Esophagus muscularis mucosa (tissue), 4 donors: Measurements from ENCODE around the gene MTAP. TPM values are rescaled to one million over a fixed set of nuclear protein-coding genes. Genes with fewer than 3 reads are reported as not detected.

ENCODE experiments used
- DNase-seq: peaks from one replicate; pipeline ENCODE4 v3.0.0-alpha.2; 2017; ENCODE audit errors: extremely low spot score
- H3K27ac ChIP-seq, 4 donors: fragments of 200-600 bp; sonication (generic); replicated peaks in 1 of 4; 1 replicate in 3 of 4; 2 replicates in 1 of 4; pipeline ENCODE4 v1.5.1; 2016 to 2019; ENCODE audit warnings: mild to moderate bottlenecking in 1 of 4
- H3K27me3 ChIP-seq, 4 donors: fragments of 200-600 bp; sonication (generic); one replicate each; pipeline versions ENCODE4 v1.5.1 to v1.6.0; 2016 to 2019
- H3K36me3 ChIP-seq, 4 donors: fragments of 200-600 bp; sonication (generic); one replicate each; pipeline ENCODE4 v1.5.1; 2016 to 2019
- H3K4me1 ChIP-seq, 4 donors: fragments of 200-600 bp; sonication (generic); one replicate each; pipeline ENCODE4 v1.5.1; 2016 to 2019
- H3K4me3 ChIP-seq, 4 donors: fragments of 200-600 bp; sonication (generic); 1 replicate in 2 of 4; 2 replicates in 2 of 4; pipeline ENCODE4 v1.5.1; 2016 to 2019; ENCODE audit warnings: mild to moderate bottlenecking in 4 of 4, moderate library complexity in 1 of 4
- H3K9me3 ChIP-seq, 4 donors: fragments of 200-600 bp; sonication (generic); 1 replicate in 3 of 4; 2 replicates in 1 of 4; pipeline ENCODE4 v1.5.1; 2016 to 2019
- CTCF ChIP-seq, 3 experiments: fragments of 200-600 bp in 2 of 3; fragments of 450-650 bp in 1 of 3; sonication (generic) in 2 of 3; IDR thresholded peaks; one replicate each; pipeline ENCODE4 v1.5.1; 2017 to 2019; ENCODE audit warnings: antibody characterized with exemption in 3 of 3, mild to moderate bottlenecking in 2 of 3, moderate library complexity in 1 of 3
- EP300 ChIP-seq: sonication (generic); formaldehyde crosslinking; IDR thresholded peaks from one replicate; pipeline ENCODE4 v1.6.1; 2017; ENCODE audit warnings: antibody characterized with exemption
- POLR2A ChIP-seq: fragments of 450-650 bp; IDR thresholded peaks from one replicate; pipeline ENCODE4 v1.6.1; 2017; ENCODE audit warnings: antibody characterized with exemption, moderate library complexity, mild to moderate bottlenecking, low read depth
- POLR2AphosphoS5 ChIP-seq, 2 donors: sonication (generic); formaldehyde crosslinking; IDR thresholded peaks; one replicate each; pipeline ENCODE4 v1.6.1; 2017; ENCODE audit warnings: antibody characterized with exemption in 2 of 2
- WGBS: methylation state at CpG from one replicate; pipeline ENCODE4 v1.1.5; 2018; 5-methylcytosine and 5-hydroxymethylcytosine counted together
- intact Hi-C: fragments of 100-400 bp; cut with DNase I; formaldehyde crosslinking; loops from one replicate; pipeline ENCODE4 v1.15.1; 2023
- total RNA-seq, 4 donors: library from RNA; depleted of rRNA; stranded (reverse); fragments of >200 nt; gene quantifications; one replicate each; pipeline versions ENCODE4 v1.1.0 to v1.2.1, GENCODE V29; 2016

MTAP gene
- total RNA-seq: 10 to 100 TPM; 18.1 to 26.0 (median 22.1) TPM

GRCh38 chr9:21802418-21803000 is at the start of gene MTAP:
TSS of gene MTAP (plus strand) at chr9:21802636. CDS start at chr9:21802749, 113 bp downstream.
- peaks cover 0 to 3% (median 0%) of the 10 kb centered on the region in 4 donors for H3K27me3 ChIP-seq
- H3K4me1 ChIP-seq: peaks cover 28 to 51% (median 49%) of the 10 kb centered on the region in 4 donors
- peaks cover 0 to 3% (median 0%) of the 10 kb centered on the region in 4 donors for H3K36me3 ChIP-seq
- under 1% methylated on average over 32 of the region's 48 CpGs for WGBS
- H3K9me3 ChIP-seq: no peaks in the 10 kb centered on the region
- TF ChIP-seq CTCF (IDR thresholded peaks at IDR 0.05) (no peak), POLR2A (peak; percentile 73), POLR2AphosphoS5 (IDR thresholded peaks at IDR 0.05) (peak; percentile 78 to 95), EP300 (no peak)
- peak within 1 kb of the TSS; percentile 81 to 96 (median 82) for H3K4me3 ChIP-seq
- intact Hi-C loops: no loop called here
- peak within 1 kb of the TSS; percentile 87 to 93 (median 90) for H3K27ac ChIP-seq
- peak; percentile 96 for DNase-seq

DNA sequence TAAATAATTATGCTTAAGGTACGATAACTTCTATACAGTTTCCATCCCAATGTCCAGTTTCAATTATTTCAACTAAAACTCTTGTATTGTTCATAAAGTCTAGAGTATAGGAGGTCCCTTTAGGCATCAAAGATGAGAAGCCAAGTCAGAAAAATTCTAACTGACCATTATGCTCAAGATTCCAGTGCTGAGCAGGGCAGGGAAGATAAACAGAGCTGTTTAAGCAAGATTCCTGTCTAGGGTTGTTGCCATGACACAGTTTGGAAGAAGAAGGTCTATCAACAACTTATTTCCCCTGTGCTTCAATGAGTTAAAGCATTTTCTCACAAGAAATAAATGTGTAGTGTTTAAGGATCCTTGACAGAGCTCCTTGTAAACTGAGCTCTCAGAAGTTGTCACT is 48.9 kb upstream of the MTAP start:
- Histone ChIP-seq H3K36me3 (no peaks in the 10 kb centered on the region), H3K9me3 (no peaks in the 10 kb centered on the region), H3K27me3 (no peaks in the 10 kb centered on the region), H3K4me1 (no peaks in the 10 kb centered on the region), H3K27ac (no peak overlapping the region), H3K4me3 (no peak overlapping the region)
- no peak for DNase-seq
- WGBS: 80% methylated on average over 1 of the region's 1 CpG
- TF ChIP-seq POLR2AphosphoS5 (IDR thresholded peaks at IDR 0.05): no peak
- no peak for TF ChIP-seq POLR2A
- TF ChIP-seq CTCF (IDR thresholded peaks at IDR 0.05): no peak
- TF ChIP-seq EP300: no peak
- intact Hi-C loops: no loop called here

DNA sequence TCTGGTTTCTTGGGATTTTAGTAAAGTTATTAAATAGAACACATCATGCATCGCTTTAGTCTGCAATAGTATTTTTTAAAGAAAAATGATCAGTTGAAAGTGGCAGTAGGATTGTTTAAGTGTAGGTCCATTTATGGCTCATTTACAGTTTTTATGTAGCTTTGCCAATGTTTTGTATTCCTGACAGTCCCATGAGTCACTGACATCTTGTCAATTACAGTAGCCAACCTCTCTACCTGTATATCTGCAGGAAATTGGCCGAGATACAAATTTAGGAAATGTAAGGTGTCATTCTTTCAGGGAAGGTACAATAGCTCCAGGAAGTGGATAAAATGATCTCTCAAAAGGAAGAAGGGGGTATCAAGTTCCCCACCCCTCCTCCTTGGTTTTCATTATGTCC is 47.7 kb upstream of the MTAP start:
- H3K27ac ChIP-seq: no peak overlapping the region
- no peaks in the 10 kb centered on the region for H3K27me3 ChIP-seq
- no peaks in the 10 kb centered on the region for H3K36me3 ChIP-seq
- no peak for DNase-seq
- no peaks in the 10 kb centered on the region for H3K4me1 ChIP-seq
- no peak for TF ChIP-seq EP300
- no peak for TF ChIP-seq CTCF (IDR thresholded peaks at IDR 0.05)
- TF ChIP-seq POLR2A: no peak
- no peak for TF ChIP-seq POLR2AphosphoS5 (IDR thresholded peaks at IDR 0.05)
- H3K9me3 ChIP-seq: no peaks in the 10 kb centered on the region
- 79% methylated on average over 2 of the region's 2 CpGs for WGBS
- H3K4me3 ChIP-seq: no peak overlapping the region
- intact Hi-C loops: no loop called here

GRCh38 chr9:21758540-21758939 is 43.9 kb upstream of the MTAP start:
- Histone ChIP-seq H3K27ac (no peak overlapping the region), H3K27me3 (no peaks in the 10 kb centered on the region), H3K4me1 (no peaks in the 10 kb centered on the region), H3K36me3 (no peaks in the 10 kb centered on the region), H3K4me3 (no peak overlapping the region), H3K9me3 (no peaks in the 10 kb centered on the region)
- 75% methylated on average over 1 of the region's 1 CpG for WGBS
- DNase-seq: no peak
- intact Hi-C loops: no loop called here
- TF ChIP-seq POLR2A: no peak

- Histone ChIP-seq H3K27me3 (no peaks in the 10 kb centered on the region), H3K4me3 (no peak overlapping the region), H3K27ac (no peak overlapping the region), H3K9me3 (no peaks in the 10 kb centered on the region), H3K36me3 (no peaks in the 10 kb centered on the region), H3K4me1 (no peaks in the 10 kb centered on the region)
- no peak for TF ChIP-seq EP300
- TF ChIP-seq POLR2AphosphoS5 (IDR thresholded peaks at IDR 0.05): no peak
- TF ChIP-seq POLR2A: no peak
- TF ChIP-seq CTCF (IDR thresholded peaks at IDR 0.05): no peak
- intact Hi-C loops: no loop called here
- WGBS: 61% methylated on average over 4 of the region's 4 CpGs
- DNase-seq: no peak
Observed at GRCh38 chr9:21761309-21761901, 41.0 kb upstream of the MTAP start.
